RWPE1 (cell line): Measurements from ENCODE around the gene THSD4.

ENCODE experiments used
- CTCF ChIA-PET: fragments of 350-600 bp; sonication (Branson Sonifier 250); formaldehyde crosslinking; extraction: SDS; loops from one replicate; lab custom pipeline; 2021; lab: Yijun Ruan, JAX
- POLR2A ChIA-PET: fragments of 400-600 bp; formaldehyde crosslinking; extraction: SDS; loops from one replicate; lab custom pipeline; 2020; ENCODE audit warnings: antibody characterized with exemption; ENCODE audit not compliant: low non-redundant PET; lab: Yijun Ruan, JAX
- DNase-seq: peaks from one replicate; pipeline ENCODE4 v3.0.0; 2012; ENCODE audit warnings: low spot score
- H3K27ac ChIP-seq: fragments of 450-650 bp; 2 replicates; pipeline ENCODE4 v1.5.1; 2017
- TF ChIP-seq, protein P1 (sequence below): fragments of 450-650 bp; conservative IDR thresholded peaks from 2 replicates; pipeline ENCODE4 v1.5.1; 2017; ENCODE audit warnings: low read depth, mild to moderate bottlenecking

Gene THSD4

DNA sequence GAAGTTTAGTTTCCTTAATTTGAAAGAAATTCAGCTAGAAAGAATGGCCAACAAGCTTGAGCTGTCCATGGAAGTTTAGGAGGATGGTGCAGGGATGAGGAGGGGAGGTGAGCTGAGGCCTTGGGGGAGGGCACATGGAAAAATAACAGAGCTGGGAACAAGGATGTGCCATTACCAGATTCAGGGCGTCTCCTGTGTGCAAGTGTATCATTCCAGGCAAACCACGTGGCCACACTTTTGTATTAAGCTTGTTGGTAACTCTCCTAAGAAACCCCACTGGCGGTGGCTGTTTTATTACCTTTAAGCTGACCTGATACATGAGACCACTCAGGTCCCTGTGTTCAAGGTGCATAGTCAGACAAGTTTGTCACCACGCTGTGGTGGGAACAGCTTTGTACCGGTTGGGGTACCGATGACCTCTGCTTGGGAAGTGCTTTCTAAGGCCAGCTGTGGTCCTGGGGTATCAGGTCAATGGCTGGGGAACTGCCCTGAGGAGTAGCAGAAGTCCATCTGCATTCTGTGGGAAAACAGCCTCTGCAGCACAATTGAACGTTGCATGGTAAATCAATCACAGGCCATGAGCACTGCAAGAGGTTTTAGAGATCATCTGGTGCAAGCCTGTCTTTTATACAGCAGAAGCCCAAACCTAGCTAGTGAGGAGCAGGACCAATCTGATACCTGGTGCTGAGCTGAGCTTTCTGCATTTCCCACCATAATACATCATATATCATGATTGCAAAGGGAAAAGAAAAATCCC, 235.5 kb downstream of the THSD4 start:
- TF ChIP-seq, protein P1, sequence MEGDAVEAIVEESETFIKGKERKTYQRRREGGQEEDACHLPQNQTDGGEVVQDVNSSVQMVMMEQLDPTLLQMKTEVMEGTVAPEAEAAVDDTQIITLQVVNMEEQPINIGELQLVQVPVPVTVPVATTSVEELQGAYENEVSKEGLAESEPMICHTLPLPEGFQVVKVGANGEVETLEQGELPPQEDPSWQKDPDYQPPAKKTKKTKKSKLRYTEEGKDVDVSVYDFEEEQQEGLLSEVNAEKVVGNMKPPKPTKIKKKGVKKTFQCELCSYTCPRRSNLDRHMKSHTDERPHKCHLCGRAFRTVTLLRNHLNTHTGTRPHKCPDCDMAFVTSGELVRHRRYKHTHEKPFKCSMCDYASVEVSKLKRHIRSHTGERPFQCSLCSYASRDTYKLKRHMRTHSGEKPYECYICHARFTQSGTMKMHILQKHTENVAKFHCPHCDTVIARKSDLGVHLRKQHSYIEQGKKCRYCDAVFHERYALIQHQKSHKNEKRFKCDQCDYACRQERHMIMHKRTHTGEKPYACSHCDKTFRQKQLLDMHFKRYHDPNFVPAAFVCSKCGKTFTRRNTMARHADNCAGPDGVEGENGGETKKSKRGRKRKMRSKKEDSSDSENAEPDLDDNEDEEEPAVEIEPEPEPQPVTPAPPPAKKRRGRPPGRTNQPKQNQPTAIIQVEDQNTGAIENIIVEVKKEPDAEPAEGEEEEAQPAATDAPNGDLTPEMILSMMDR = no peak
- CTCF ChIA-PET = interaction anchor here (0.6 to 0.9 kb wide), 3 partner anchors 11 to 91 kb away, joined by 3 to 7 read pairs (median 4); no protein-coding TSS in a partner anchor
- DNase-seq = no peak
- POLR2A ChIA-PET = no interaction called here
- H3K27ac ChIP-seq = no peak overlapping the region

DNA sequence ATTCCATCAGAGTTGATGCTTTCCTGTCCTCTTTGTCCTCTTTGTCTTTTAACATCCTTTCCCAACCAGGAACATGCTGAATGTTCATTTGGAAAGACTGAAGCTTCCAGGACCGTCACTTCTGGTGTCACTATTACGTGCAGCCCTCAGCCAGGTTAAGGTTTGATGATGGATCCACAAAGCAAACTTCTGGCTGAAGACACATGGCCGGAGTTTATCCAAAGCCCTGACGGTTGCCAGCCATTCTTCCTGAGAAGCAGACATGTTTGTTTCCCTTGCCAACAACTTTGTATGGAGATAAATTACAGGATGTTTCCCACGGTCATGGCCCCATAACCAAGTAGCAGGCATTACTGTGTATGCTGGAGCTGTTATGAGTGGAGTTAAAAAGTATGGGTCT, 236.9 kb downstream of the THSD4 start:
- H3K27ac ChIP-seq = no peak overlapping the region
- ChIA-PET CTCF (no interaction called here), POLR2A (no interaction called here)
- no peak for DNase-seq
- TF ChIP-seq, protein P1 = no peak

DNA sequence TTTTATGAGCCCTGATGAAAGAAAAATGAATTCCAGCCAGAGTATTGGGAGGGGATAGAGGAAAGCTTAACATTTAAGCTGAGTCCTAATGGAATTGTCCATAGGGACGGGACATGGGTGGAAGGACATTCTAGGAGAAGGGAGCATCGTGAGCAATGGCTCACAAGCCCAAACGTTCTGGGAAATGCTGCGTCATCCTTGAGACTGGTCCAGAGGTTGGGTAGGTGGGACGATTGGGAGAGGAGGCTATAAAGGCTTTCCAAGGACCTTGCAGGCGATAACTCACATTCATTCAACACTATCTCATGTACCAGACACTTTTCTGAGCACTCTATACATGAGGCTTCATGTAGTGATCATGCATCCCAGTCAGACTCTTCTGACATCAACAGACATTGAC, 237.5 kb downstream of the THSD4 start:
- TF ChIP-seq, protein P1 = no peak
- DNase-seq = no peak
- POLR2A ChIA-PET = no interaction called here
- CTCF ChIA-PET = no interaction called here
- H3K27ac ChIP-seq = no peak overlapping the region

DNA sequence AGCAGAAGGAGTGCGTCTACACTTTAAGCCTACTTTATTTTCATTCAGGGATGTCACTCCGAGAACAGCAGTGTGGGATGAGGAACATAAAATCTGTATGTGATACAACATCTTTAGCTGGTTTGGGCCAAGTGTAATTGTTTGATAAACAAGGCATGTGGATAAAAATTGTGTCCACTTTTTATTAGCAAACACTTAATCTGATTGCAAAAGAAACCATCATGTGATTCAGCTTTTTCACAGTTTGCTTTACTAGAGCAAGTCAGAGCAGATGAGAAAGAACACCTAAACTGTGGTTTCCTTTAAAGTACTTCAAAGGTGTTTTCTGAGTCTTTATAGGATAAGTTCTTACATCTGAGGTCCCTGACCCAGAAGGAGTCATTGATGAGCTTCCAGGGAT, 237.9 kb downstream of the THSD4 start:
- DNase-seq = no peak
- ChIA-PET POLR2A (no interaction called here), CTCF (no interaction called here)
- no peak overlapping the region for H3K27ac ChIP-seq
- TF ChIP-seq, protein P1 = no peak

DNA sequence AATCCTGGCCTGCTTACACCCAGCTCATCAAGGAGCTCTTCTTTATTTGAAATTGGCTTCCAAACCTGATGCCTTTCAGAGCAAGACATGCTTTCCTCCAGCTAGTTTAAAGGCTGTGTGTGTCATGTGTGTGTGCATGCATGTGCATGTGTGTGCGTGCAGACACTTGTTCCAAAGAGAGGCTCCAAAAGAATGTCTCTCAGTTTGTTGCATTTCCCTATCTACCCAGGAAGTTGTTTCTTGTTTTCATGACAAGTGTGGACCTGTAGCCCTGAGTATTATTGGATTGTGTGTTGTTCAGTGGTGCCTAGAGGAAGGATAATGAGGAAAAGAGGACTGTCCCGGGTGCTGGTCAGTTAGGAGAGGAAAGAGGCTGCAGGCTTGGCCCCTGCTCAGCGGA, 240.0 kb downstream of the THSD4 start:
- peak overlapping the region; percentile 66 for H3K27ac ChIP-seq
- ChIA-PET POLR2A (no interaction called here), CTCF (no interaction called here)
- TF ChIP-seq, protein P1 = no peak
- DNase-seq = peak; percentile 55

DNA sequence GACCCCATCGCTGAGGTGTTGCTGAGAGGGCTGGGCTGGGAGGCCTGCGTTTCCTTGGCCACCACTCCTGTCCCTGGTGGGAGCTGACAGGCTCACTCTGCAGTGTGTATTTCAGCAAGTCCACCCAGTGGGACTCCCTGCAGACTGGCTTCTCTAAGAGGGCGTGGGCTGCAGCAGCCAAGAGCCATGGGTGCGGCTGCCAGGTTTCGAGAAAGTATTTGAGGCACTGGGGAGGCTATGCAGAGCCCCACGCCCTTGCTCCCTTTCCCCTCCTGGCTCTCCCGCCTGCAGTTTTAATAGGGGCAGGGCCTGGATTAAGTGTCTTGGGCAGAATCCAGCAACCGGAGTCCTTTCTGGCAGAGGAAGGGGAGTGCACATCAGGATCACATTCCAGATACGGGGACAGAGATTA, 242.1 kb downstream of the THSD4 start:
- DNase-seq = no peak
- TF ChIP-seq, protein P1 = no peak
- H3K27ac ChIP-seq = peak overlapping the region; percentile 74
- POLR2A ChIA-PET = no interaction called here
- CTCF ChIA-PET = no interaction called here
